Anterior cingulate cortex (tissue), 58 donors: Measurements from ENCODE around the gene TOMM20.
"Not testable (repeated sequence)": the region's sequence is repeated elsewhere in the genome, so short reads cannot be mapped to it uniquely, and the experiment has no call there.

ENCODE experiments used
- DNase-seq, 58 donors: peaks; one replicate each; lab custom pipeline; 2025; lab: John Stamatoyannopoulos, UW

TOMM20 gene

GRCh38 chr1:235085411-235086117 is 43.1 kb downstream of the TOMM20 start:
- not testable (repeated sequence) for DNase-seq

GRCh38 chr1:235080788-235081187 is 47.8 kb downstream of the TOMM20 start:
- DNase-seq = not testable (repeated sequence)

GRCh38 chr1:235080297-235080657 is 48.4 kb downstream of the TOMM20 start:
- not testable (repeated sequence) for DNase-seq

GRCh38 chr1:235079443-235080296 is 49.0 kb downstream of the TOMM20 start:
- DNase-seq = no peak

- no peak for DNase-seq
Observed at GRCh38 chr1:235078480-235079381, 49.9 kb downstream of the TOMM20 start.

- no peak for DNase-seq
Observed at GRCh38 chr1:235077571-235078479, 50.8 kb downstream of the TOMM20 start.

- DNase-seq = no peak
Observed at GRCh38 chr1:235077163-235077540, 51.5 kb downstream of the TOMM20 start.

GRCh38 chr1:235076504-235077162 is 52.0 kb downstream of the TOMM20 start:
- DNase-seq = no peak

GRCh38 chr1:235075777-235076308 is 52.8 kb downstream of the TOMM20 start:
- no peak for DNase-seq

- peak in 47 of 58 donors; percentile 21 to 80 (median 51) for DNase-seq
Observed at GRCh38 chr1:235075048-235075776, 53.4 kb downstream of the TOMM20 start.

- DNase-seq = peak in 51 of 58 donors; percentile 22 to 80 (median 50)
Observed at GRCh38 chr1:235074523-235075047, 54.1 kb downstream of the TOMM20 start.

GRCh38 chr1:235073968-235074522 is 54.6 kb downstream of the TOMM20 start:
- DNase-seq = peak in 2 of 58 donors; percentile 29 to 52

- peak in 30 of 58 donors; percentile 13 to 80 (median 26) for DNase-seq
Observed at GRCh38 chr1:235073331-235073967, 55.2 kb downstream of the TOMM20 start.

- DNase-seq = not testable (repeated sequence)
Observed at GRCh38 chr1:235072577-235072976, 56.1 kb downstream of the TOMM20 start.

GRCh38 chr1:235072096-235072495 is 56.5 kb downstream of the TOMM20 start:
- no peak for DNase-seq

GRCh38 chr1:235070819-235071218 is 57.8 kb downstream of the TOMM20 start:
- DNase-seq = no peak
